ENCODE measurements around the gene LRRC71. TPM values are rescaled to one million over a fixed set of nuclear protein-coding genes. Genes with fewer than 3 reads are reported as not detected.

LRRC71 gene
- total and polyA plus RNA-seq, 2 of the 4 experiments (the other 2 are of a cell fraction): 0.50 TPM; not detected in 1

GRCh38 chr1:156980551-156980950, 60.1 kb downstream of the LRRC71 start:
- no peaks in the 10 kb centered on the region for H4K20me1 ChIP-seq (ENCODE audit: insufficient read depth, low read length)
- H2BK20ac ChIP-seq (ENCODE audit: low read depth, low read length): no peak overlapping the region
- CTCF ChIA-PET: no interaction called here
- H2BK5ac ChIP-seq (ENCODE audit: low read depth, low read length, poor library complexity, severe bottlenecking): no peak overlapping the region
- H3K9ac ChIP-seq (ENCODE audit: low read depth, low read length): no peak overlapping the region
- ATAC-seq (ENCODE audit: low read depth) (no peak), DNase-seq (no peak)
- in situ Hi-C loops (cut with MboI; ENCODE audit: low sequenced_read_pairs) (no loop called here), dilution Hi-C loops (cut with HindIII; ENCODE audit: low sequenced_read_pairs, unreplicated experiment) (no loop called here), intact Hi-C loops (cut with micrococcal nuclease) (no loop called here)
- no CpG with 5 or more reads among the region's 4 CpGs for whole genome bisulfite sequencing, 2 experiments (ENCODE audit: extremely low coverage in 2 of 2, insufficient read length in 1 of 2)
- H2AFZ ChIP-seq (replicated peaks; ENCODE audit: low read length, poor library complexity): no peak overlapping the region
- no peak overlapping the region for H4K91ac ChIP-seq (ENCODE audit: insufficient read depth, low read depth, low read length)
- no peak overlapping the region for H4K8ac ChIP-seq (ENCODE audit: low read depth in 2 of 2, low read length in 2 of 2)
- H3K27me3 ChIP-seq (ENCODE audit: control insufficient read depth, insufficient read depth, low read length): no peaks in the 10 kb centered on the region
- no peak overlapping the region for H2BK120ac ChIP-seq (ENCODE audit: low read depth, low read length)
- no peak overlapping the region for H3K4ac ChIP-seq (ENCODE audit: low read depth, low read length)
- TF ChIP-seq MAZ (IDR thresholded peaks at IDR 0.05; ENCODE audit: borderline replicate concordance, low read depth, low read length) (no peak), RAD21 (IDR thresholded peaks at IDR 0.05; ENCODE audit: low read length) (no peak), POLR2A (IDR thresholded peaks at IDR 0.05; ENCODE audit: low read depth, low read length) (no peak), RFX5 (IDR thresholded peaks at IDR 0.05; ENCODE audit: low read depth, low read length) (no peak), BHLHE40 (IDR thresholded peaks at IDR 0.05; ENCODE audit: low read depth, low read length) (no peak), RCOR1 (IDR thresholded peaks at IDR 0.05; ENCODE audit: insufficient replicate concordance, low read length) (no peak)
- no peak overlapping the region for H3K4me2 ChIP-seq (ENCODE audit: low read depth, low read length)
- H3K79me1 ChIP-seq (ENCODE audit: low read depth in 1 of 2, low read length in 2 of 2): no peaks in the 10 kb centered on the region; a peak in 2 of 4 replicates
- no peak overlapping the region for H3K23ac ChIP-seq (ENCODE audit: low read depth, low read length)
- no peak overlapping the region for H3K27ac ChIP-seq (ENCODE audit: insufficient read depth, low read length)
- POLR2A ChIA-PET (ENCODE audit: unreplicated experiment): no interaction called here
- H2AK9ac ChIP-seq (replicated peaks; ENCODE audit: low read depth, low read length, poor library complexity): no peak overlapping the region
- H3K4me1 ChIP-seq (ENCODE audit: control insufficient read depth, insufficient read depth, low read length): no peaks in the 10 kb centered on the region
- H3K4me3 ChIP-seq (ENCODE audit: insufficient read depth, low read depth, low read length): no peak overlapping the region
- H3K36me3 ChIP-seq (ENCODE audit: control insufficient read depth, insufficient read depth, low read length): peaks cover 45% of the 10 kb centered on the region
- H3K9me3 ChIP-seq (ENCODE audit: control insufficient read depth, insufficient read depth, low read length): no peaks in the 10 kb centered on the region
- BruUV-seq (replicated peaks): no TSS peak
- peaks cover 10% of the 10 kb centered on the region for H3K9me1 ChIP-seq (ENCODE audit: insufficient read depth, low read length)
- no peak overlapping the region for H4K5ac ChIP-seq (ENCODE audit: low read depth, low read length)
- H2AK5ac ChIP-seq (ENCODE audit: low read depth, low read length): no peak overlapping the region
- H3K18ac ChIP-seq (ENCODE audit: low read depth, low read length): no peak overlapping the region
- no peak overlapping the region for H3K56ac ChIP-seq (ENCODE audit: extremely low read depth, insufficient read depth, low read length)
- no peak overlapping the region for H3K14ac ChIP-seq (replicated peaks; ENCODE audit: low read depth, low read length)
- H2BK15ac ChIP-seq (ENCODE audit: low read depth, low read length): no peak overlapping the region

Small RNA genes lying within 50 kb of the gene (microRNA-seq; reads per million reads assigned to microRNA genes)
- gene MIR765 (ENCODE audit: insufficient read depth in 1 of 2, insufficient read length in 1 of 2, unreplicated experiment in 1 of 2): 1.1 to 4.1 reads per million in 2 experiments

Small RNA genes lying within 50 kb of the gene (small RNA-seq; reads per million reads assigned to genes)
- gene MIR765: 0 to 1.8 (median 0) reads per million in 5 experiments

Other genes with a start within 250 kb of the LRRC71 start
- 40.1 and 46.1 TPM in 2 replicates for gene NES, start 243.2 kb upstream of the LRRC71 start, total RNA-seq (2012; rRNA removed)
- gene NES, start 243.2 kb upstream of the LRRC71 start, polyA plus RNA-seq (2012; rRNA removed): 25.3 and 26.7 TPM in 2 replicates
- gene CRABP2, start 215.0 kb upstream of the LRRC71 start, total RNA-seq (2012; rRNA removed): 6.1 and 6.3 TPM in 2 replicates
- gene CRABP2, start 215.0 kb upstream of the LRRC71 start, polyA plus RNA-seq (2012; rRNA removed): 12.2 and 15.7 TPM in 2 replicates
- 2.3 and 3.1 TPM in 2 replicates for gene METTL25B, start 192.2 kb upstream of the LRRC71 start, total RNA-seq (2012; rRNA removed)
- gene METTL25B, start 192.2 kb upstream of the LRRC71 start, polyA plus RNA-seq (2012; rRNA removed): 9.6 and 10.1 TPM in 2 replicates
- gene ISG20L2, start 191.9 kb upstream of the LRRC71 start, total RNA-seq (2012; rRNA removed): 13.6 and 17.0 TPM in 2 replicates
- 27.2 and 27.3 TPM in 2 replicates for gene ISG20L2, start 191.9 kb upstream of the LRRC71 start, polyA plus RNA-seq (2012; rRNA removed)
- 65.3 and 68.8 TPM in 2 replicates for gene MRPL24, start 179.5 kb upstream of the LRRC71 start, total RNA-seq (2012; rRNA removed)
- gene MRPL24, start 179.5 kb upstream of the LRRC71 start, polyA plus RNA-seq (2012; rRNA removed): 94.9 and 99.5 TPM in 2 replicates
- gene HDGF, start 169.0 kb upstream of the LRRC71 start, total RNA-seq (2012; rRNA removed): 94.6 and 145 TPM in 2 replicates
- gene HDGF, start 169.0 kb upstream of the LRRC71 start, polyA plus RNA-seq (2012; rRNA removed): 102 and 123 TPM in 2 replicates
- gene PRCC, start 153.1 kb upstream of the LRRC71 start, total RNA-seq (2012; rRNA removed): 10.6 and 14.7 TPM in 2 replicates
- gene PRCC, start 153.1 kb upstream of the LRRC71 start, polyA plus RNA-seq (2012; rRNA removed): 52.4 and 59.6 TPM in 2 replicates
- gene SH2D2A, start 103.8 kb upstream of the LRRC71 start, total RNA-seq (2012; rRNA removed): 0.28 TPM in 1 of 2 replicates, not detected in the other
- gene SH2D2A, start 103.8 kb upstream of the LRRC71 start, polyA plus RNA-seq (2012; rRNA removed): 0.23 TPM in 1 of 2 replicates, not detected in the other
- not detected in 2 replicates for gene INSRR, start 61.5 kb upstream of the LRRC71 start, total RNA-seq (2012; rRNA removed)
- gene INSRR, start 61.5 kb upstream of the LRRC71 start, polyA plus RNA-seq (2012; rRNA removed): not detected in 2 replicates
- gene NTRK1, start 59.8 kb upstream of the LRRC71 start, total RNA-seq (2012; rRNA removed): not detected in 2 replicates
- gene NTRK1, start 59.8 kb upstream of the LRRC71 start, polyA plus RNA-seq (2012; rRNA removed): 0.03 TPM in 1 of 2 replicates, not detected in the other
- gene PEAR1, start 26.9 kb upstream of the LRRC71 start, total RNA-seq (2012; rRNA removed): 2.0 and 2.8 TPM in 2 replicates
- 44.4 and 52.1 TPM in 2 replicates for gene PEAR1, start 26.9 kb upstream of the LRRC71 start, polyA plus RNA-seq (2012; rRNA removed)
- 15.3 and 16.8 TPM in 2 replicates for gene ARHGEF11, start 125.1 kb downstream of the LRRC71 start, total RNA-seq (2012; rRNA removed)
- 17.2 and 18.5 TPM in 2 replicates for gene ARHGEF11, start 125.1 kb downstream of the LRRC71 start, polyA plus RNA-seq (2012; rRNA removed)
- gene ETV3L, start 179.2 kb downstream of the LRRC71 start, total RNA-seq (2012; rRNA removed): not detected in 2 replicates
- not detected in 2 replicates for gene ETV3L, start 179.2 kb downstream of the LRRC71 start, polyA plus RNA-seq (2012; rRNA removed)
- 14.7 and 21.1 TPM in 2 replicates for gene ETV3, start 217.8 kb downstream of the LRRC71 start, total RNA-seq (2012; rRNA removed)
- 6.4 and 6.8 TPM in 2 replicates for gene ETV3, start 217.8 kb downstream of the LRRC71 start, polyA plus RNA-seq (2012; rRNA removed)

Data from IMR-90 (cell line).